BJ (cell line): ENCODE results near the gene GOSR2. TPM values are rescaled to one million over a fixed set of nuclear protein-coding genes. Genes with fewer than 3 reads are reported as not detected.
A peak's percentile ranks its signal among the peaks of the same experiment; 100 is the strongest.

Source experiments
- CTCF ChIA-PET: fragments of 350-600 bp; formaldehyde crosslinking; extraction: SDS; loops from one replicate; lab custom pipeline; 2021; ENCODE audit warnings: antibody characterized with exemption, inconsistent platforms; lab: Yijun Ruan, JAX
- POLR2A ChIA-PET: fragments of 300-600 bp; sonication (Branson Sonifier 250); formaldehyde crosslinking; extraction: SDS; loops from one replicate; lab custom pipeline; 2021; ENCODE audit warnings: antibody characterized with exemption; lab: Charles Lee
- DNase-seq: peaks from one replicate; pipeline ENCODE4 v3.0.0-alpha.2; 2011; ENCODE audit warnings: low read depth
- H3K27me3 ChIP-seq: 2 replicates; pipeline ENCODE4 v1.6.0; 2011; ENCODE audit warnings: low read length; ENCODE audit not compliant: control insufficient read depth, insufficient read depth
- H3K36me3 ChIP-seq: 2 replicates; pipeline ENCODE4 v1.5.1; 2011; ENCODE audit warnings: low read length; ENCODE audit not compliant: control insufficient read depth, insufficient read depth
- H3K4me3 ChIP-seq: 2 replicates; pipeline ENCODE4 v1.5.1; 2011; ENCODE audit warnings: low read depth, mild to moderate bottlenecking, control low read depth, low read length
- CTCF ChIP-seq: IDR thresholded peaks from 2 replicates; pipeline ENCODE4 v1.5.1; 2011; ENCODE audit warnings: low read depth, mild to moderate bottlenecking, control low read depth, inconsistent platforms, low read length, moderate library complexity; ENCODE audit not compliant: insufficient read depth
- polyA plus RNA-seq: library from polyadenylated mRNA; depleted of rRNA; stranded (reverse); fragments of >200 nt; gene quantifications from 2 replicates; pipeline ENCODE4 v1.2.3, GENCODE V29; 2011

The GOSR2 gene
- polyA plus RNA-seq, 1 experiment: 72.8 TPM

- Histone ChIP-seq H3K4me3 (no peak overlapping the region), H3K36me3 (peaks cover 16% of the 10 kb centered on the region), H3K27me3 (no peaks in the 10 kb centered on the region)
- no peak for TF ChIP-seq CTCF
- ChIA-PET CTCF (interaction anchor here (0.9 to 2.5 kb wide), 3 partner anchors 13 to 87 kb away, joined by 4 to 15 read pairs (median 5); no protein-coding TSS in a partner anchor), POLR2A (no interaction called here)
- DNase-seq: peak; percentile 39
Observed at GRCh38 chr17:46929413-46929812, 6.5 kb downstream of the GOSR2 start.

GRCh38 chr17:46930051-46930450, 7.1 kb downstream of the GOSR2 start:
- H3K4me3 ChIP-seq: no peak overlapping the region
- peaks cover 16% of the 10 kb centered on the region for H3K36me3 ChIP-seq
- CTCF ChIA-PET: interaction anchor here (0.9 to 2.5 kb wide), 3 partner anchors 12 to 88 kb away, joined by 4 to 15 read pairs (median 5); no protein-coding TSS in a partner anchor
- no peak for TF ChIP-seq CTCF
- POLR2A ChIA-PET: no interaction called here
- H3K27me3 ChIP-seq: no peaks in the 10 kb centered on the region
- no peak for DNase-seq

- ChIA-PET CTCF (no interaction called here), POLR2A (no interaction called here)
- peaks cover 24% of the 10 kb centered on the region for H3K36me3 ChIP-seq
- no peak for TF ChIP-seq CTCF
- no peak overlapping the region for H3K4me3 ChIP-seq
- no peak for DNase-seq
- no peaks in the 10 kb centered on the region for H3K27me3 ChIP-seq
Observed at GRCh38 chr17:46931596-46931995, 8.6 kb downstream of the GOSR2 start.

GRCh38 chr17:46935658-46936266, 12.8 kb downstream of the GOSR2 start:
- Histone ChIP-seq H3K27me3 (no peaks in the 10 kb centered on the region), H3K36me3 (peaks cover 36% of the 10 kb centered on the region), H3K4me3 (no peak overlapping the region)
- DNase-seq: no peak
- TF ChIP-seq CTCF: no peak
- ChIA-PET CTCF (interaction anchor here (1.9 kb wide), 1 partner anchor 94 kb away, joined by 4 read pairs; no protein-coding TSS in a partner anchor), POLR2A (no interaction called here)

- CTCF ChIA-PET: interaction anchor here (0.6 to 8.1 kb wide), 20 partner anchors 9 to 128 kb away, joined by 3 to 146 read pairs (median 12); no protein-coding TSS in a partner anchor
- DNase-seq: no peak
- Histone ChIP-seq H3K36me3 (peaks cover 18% of the 10 kb centered on the region), H3K27me3 (no peaks in the 10 kb centered on the region), H3K4me3 (no peak overlapping the region)
- TF ChIP-seq CTCF: peak; percentile 94
- POLR2A ChIA-PET: no interaction called here
Observed at GRCh38 chr17:46940692-46941404, 17.9 kb downstream of the GOSR2 start.
